Prostate gland (tissue), 2 donors: ENCODE measurements around the gene ABCC8. TPM values are rescaled to one million over a fixed set of nuclear protein-coding genes. Genes with fewer than 3 reads are reported as not detected.

Source experiments
- DNase-seq: peaks from one replicate; pipeline ENCODE4 v3.0.0-alpha.2; 2019; ENCODE audit warnings: low spot score
- H3K27ac ChIP-seq, 2 donors: fragments of 200-600 bp; sonication (generic); 2 replicates each; pipeline ENCODE4 v1.5.1; 2017 to 2019
- H3K27me3 ChIP-seq: fragments of 200-600 bp; sonication (generic); replicated peaks from 2 replicates; pipeline ENCODE4 v1.5.1; 2019; ENCODE audit not compliant: insufficient read depth
- H3K36me3 ChIP-seq, 2 donors: fragments of 200-600 bp; sonication (generic); 1 replicate in 1 of 2; 2 replicates in 1 of 2; pipeline versions ENCODE4 v1.5.1 to v1.8.1; 2017 to 2019
- H3K4me1 ChIP-seq: fragments of 200-600 bp; sonication (generic); replicated peaks from 2 replicates; pipeline ENCODE4 v1.5.1; 2019
- H3K4me3 ChIP-seq, 2 donors: fragments of 200-600 bp; sonication (generic); 2 replicates each; pipeline ENCODE4 v1.5.1; 2017 to 2019
- H3K9me3 ChIP-seq: fragments of 200-600 bp; sonication (generic); 2 replicates; pipeline ENCODE4 v1.5.1; 2017
- POLR2A ChIP-seq: fragments of 450-650 bp; IDR thresholded peaks from one replicate; pipeline ENCODE4 v1.6.1; 2016; ENCODE audit warnings: antibody characterized with exemption, mild to moderate bottlenecking
- POLR2AphosphoS5 ChIP-seq: sonication (generic); formaldehyde crosslinking; IDR thresholded peaks from one replicate; pipeline ENCODE4 v1.6.1; 2017; ENCODE audit warnings: antibody characterized with exemption
- WGBS: methylation state at CpG from one replicate; pipeline ENCODE4 v1.1.5; 2018; 5-methylcytosine and 5-hydroxymethylcytosine counted together
- intact Hi-C: fragments of 100-400 bp; cut with DNase I; formaldehyde crosslinking; loops from one replicate; pipeline ENCODE4 v1.14.2; 2022
- total RNA-seq, 2 donors: library from RNA; depleted of rRNA; stranded (reverse); fragments of >200 nt; gene quantifications; one replicate each; pipeline ENCODE4 v1.1.0, GENCODE V29; 2016
- TF ChIP-seq, protein P1 (sequence below), 4 experiments: fragments of 200-600 bp in 2 of 4; fragments of 450-650 bp in 2 of 4; sonication (generic) in 2 of 4; IDR thresholded peaks; 1 replicate in 3 of 4; 2 replicates in 1 of 4; pipeline ENCODE4 v1.5.1; 2016 to 2019; ENCODE audit warnings: antibody characterized with exemption in 4 of 4, mild to moderate bottlenecking in 2 of 4, moderate library complexity in 2 of 4

ABCC8 gene
- total RNA-seq, 2 donors from 2014 or later: 5.7 to 10.2 TPM

DNA sequence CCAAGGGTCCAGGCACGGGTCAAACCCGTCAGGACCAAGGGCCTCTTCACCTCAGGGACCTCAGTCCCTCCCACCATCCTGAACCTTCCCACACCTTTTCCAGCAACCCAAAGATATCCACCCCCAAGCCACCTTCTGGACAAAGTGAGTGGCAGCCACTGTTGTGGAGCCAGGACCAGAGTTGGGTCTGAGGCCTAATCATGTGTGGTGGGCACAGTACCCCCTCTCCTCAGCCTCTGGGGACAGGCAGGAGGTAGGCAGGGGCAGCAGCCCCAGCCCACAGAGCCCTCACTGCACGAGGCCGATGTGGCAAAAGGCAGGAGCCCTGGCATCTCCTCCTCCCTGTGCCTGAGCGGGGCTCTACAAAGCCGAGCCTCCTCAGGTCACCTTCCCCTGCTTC lies 90.7 kb downstream of the ABCC8 start:
- no peak for DNase-seq
- TF ChIP-seq POLR2AphosphoS5 (no peak), POLR2A (no peak)
- TF ChIP-seq, protein P1, sequence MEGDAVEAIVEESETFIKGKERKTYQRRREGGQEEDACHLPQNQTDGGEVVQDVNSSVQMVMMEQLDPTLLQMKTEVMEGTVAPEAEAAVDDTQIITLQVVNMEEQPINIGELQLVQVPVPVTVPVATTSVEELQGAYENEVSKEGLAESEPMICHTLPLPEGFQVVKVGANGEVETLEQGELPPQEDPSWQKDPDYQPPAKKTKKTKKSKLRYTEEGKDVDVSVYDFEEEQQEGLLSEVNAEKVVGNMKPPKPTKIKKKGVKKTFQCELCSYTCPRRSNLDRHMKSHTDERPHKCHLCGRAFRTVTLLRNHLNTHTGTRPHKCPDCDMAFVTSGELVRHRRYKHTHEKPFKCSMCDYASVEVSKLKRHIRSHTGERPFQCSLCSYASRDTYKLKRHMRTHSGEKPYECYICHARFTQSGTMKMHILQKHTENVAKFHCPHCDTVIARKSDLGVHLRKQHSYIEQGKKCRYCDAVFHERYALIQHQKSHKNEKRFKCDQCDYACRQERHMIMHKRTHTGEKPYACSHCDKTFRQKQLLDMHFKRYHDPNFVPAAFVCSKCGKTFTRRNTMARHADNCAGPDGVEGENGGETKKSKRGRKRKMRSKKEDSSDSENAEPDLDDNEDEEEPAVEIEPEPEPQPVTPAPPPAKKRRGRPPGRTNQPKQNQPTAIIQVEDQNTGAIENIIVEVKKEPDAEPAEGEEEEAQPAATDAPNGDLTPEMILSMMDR (IDR thresholded peaks at IDR 0.05): no peak
- intact Hi-C loops: no loop called here
- Histone ChIP-seq H3K36me3 (no peaks in the 10 kb centered on the region), H3K9me3 (no peaks in the 10 kb centered on the region), H3K27ac (no peak overlapping the region), H3K4me1 (no peaks in the 10 kb centered on the region), H3K4me3 (no peak overlapping the region), H3K27me3 (no peaks in the 10 kb centered on the region)
- 91% methylated on average over 6 of the region's 6 CpGs for WGBS

GRCh38 chr11:17385492-17385891 lies 91.2 kb downstream of the ABCC8 start:
- TF ChIP-seq POLR2A (no peak), POLR2AphosphoS5 (no peak)
- TF ChIP-seq, protein P1 (IDR thresholded peaks at IDR 0.05): no peak
- no peak for DNase-seq
- no peak overlapping the region for H3K27ac ChIP-seq

GRCh38 chr11:17384002-17384511 lies 92.6 kb downstream of the ABCC8 start:
- Histone ChIP-seq H3K27me3 (no peaks in the 10 kb centered on the region), H3K4me3 (no peak overlapping the region), H3K36me3 (no peaks in the 10 kb centered on the region), H3K9me3 (no peaks in the 10 kb centered on the region), H3K4me1 (no peaks in the 10 kb centered on the region), H3K27ac (no peak overlapping the region)
- intact Hi-C loops: loop anchor here (1.0 kb wide), 1 partner anchor 120 kb away; no protein-coding TSS in a partner anchor
- 51% methylated on average over 6 of the region's 6 CpGs for WGBS
- TF ChIP-seq, protein P1 (IDR thresholded peaks at IDR 0.05): peak; percentile 85 to 95 (median 86)
- TF ChIP-seq POLR2AphosphoS5: no peak
- TF ChIP-seq POLR2A: no peak
- DNase-seq: peak; percentile 75

More at GRCh38 chr11:17385492-17385891, 91.2 kb downstream of the ABCC8 start:
- no peak overlapping the region for H3K4me3 ChIP-seq
- H3K36me3 ChIP-seq: no peaks in the 10 kb centered on the region
- no peaks in the 10 kb centered on the region for H3K9me3 ChIP-seq
- no peaks in the 10 kb centered on the region for H3K4me1 ChIP-seq
- intact Hi-C loops: no loop called here
- 98% methylated on average over 4 of the region's 5 CpGs for WGBS
- H3K27me3 ChIP-seq: no peaks in the 10 kb centered on the region

- no peak for TF ChIP-seq POLR2AphosphoS5
- TF ChIP-seq, protein P1 (IDR thresholded peaks at IDR 0.05): no peak
- no peak for TF ChIP-seq POLR2A
- Histone ChIP-seq H3K27ac (no peak overlapping the region), H3K36me3 (no peaks in the 10 kb centered on the region), H3K27me3 (no peaks in the 10 kb centered on the region), H3K9me3 (no peaks in the 10 kb centered on the region), H3K4me1 (no peaks in the 10 kb centered on the region), H3K4me3 (no peak overlapping the region)
- 88% methylated on average over 1 of the region's 1 CpG for WGBS
- no peak for DNase-seq
- intact Hi-C loops: no loop called here
Measured at GRCh38 chr11:17383461-17383860, 93.2 kb downstream of the ABCC8 start.

GRCh38 chr11:17382046-17382728 lies 94.5 kb downstream of the ABCC8 start:
- no peaks in the 10 kb centered on the region for H3K27me3 ChIP-seq
- intact Hi-C loops: no loop called here
- no peak overlapping the region for H3K27ac ChIP-seq
- no peak overlapping the region for H3K4me3 ChIP-seq
- H3K36me3 ChIP-seq: no peaks in the 10 kb centered on the region
- 71% methylated on average over 8 of the region's 8 CpGs for WGBS
- TF ChIP-seq POLR2AphosphoS5 (no peak), POLR2A (no peak)
- TF ChIP-seq, protein P1 (IDR thresholded peaks at IDR 0.05): no peak
- no peaks in the 10 kb centered on the region for H3K4me1 ChIP-seq
- H3K9me3 ChIP-seq: no peaks in the 10 kb centered on the region
- DNase-seq: no peak
